ENCODE data around the gene MAPKBP1.

The MAPKBP1 gene

GRCh38 chr15:41842229-41842628 is 67.9 kb downstream of the MAPKBP1 start:
- no peak for TF ChIP-seq CTCF (IDR thresholded peaks at IDR 0.05)
- H3K27ac ChIP-seq = no peak overlapping the region
- peaks cover 82% of the 10 kb centered on the region for H3K36me3 ChIP-seq

GRCh38 chr15:41843571-41843970 is 69.3 kb downstream of the MAPKBP1 start:
- Histone ChIP-seq H3K4me3 (ENCODE audit: low read depth in 1 of 2, low read length in 1 of 2) (no peak overlapping the region), H3K9me3 (no peaks in the 10 kb centered on the region), H3K27ac (no peak overlapping the region), H3K27me3 (no peaks in the 10 kb centered on the region), H3K4me1 (ENCODE audit: control insufficient read depth in 1 of 2, insufficient read depth in 1 of 2, low read depth in 1 of 2, low read length in 1 of 2) (no peaks in the 10 kb centered on the region), H3K36me3 (peaks cover 84% of the 10 kb centered on the region)
- no peak for TF ChIP-seq CTCF (IDR thresholded peaks at IDR 0.05)

More at GRCh38 chr15:41842229-41842628, 67.9 kb downstream of the MAPKBP1 start:
- no peaks in the 10 kb centered on the region for H3K4me1 ChIP-seq (ENCODE audit: control insufficient read depth in 1 of 2, insufficient read depth in 1 of 2, low read depth in 1 of 2, low read length in 1 of 2)
- no peaks in the 10 kb centered on the region for H3K9me3 ChIP-seq
- H3K4me3 ChIP-seq (ENCODE audit: low read depth in 1 of 2, low read length in 1 of 2) = no peak overlapping the region
- no peaks in the 10 kb centered on the region for H3K27me3 ChIP-seq

GRCh38 chr15:41844814-41845213 is 70.5 kb downstream of the MAPKBP1 start:
- H3K4me3 ChIP-seq (ENCODE audit: low read depth in 1 of 2, low read length in 1 of 2) = no peak overlapping the region

GRCh38 chr15:41847206-41847605 is 72.9 kb downstream of the MAPKBP1 start:
- H3K9me3 ChIP-seq = no peaks in the 10 kb centered on the region
- H3K4me3 ChIP-seq (ENCODE audit: low read depth in 1 of 2, low read length in 1 of 2) = no peak overlapping the region
- H3K36me3 ChIP-seq = peaks cover 70% of the 10 kb centered on the region
- no peak for TF ChIP-seq CTCF (IDR thresholded peaks at IDR 0.05)
- no peak overlapping the region for H3K27ac ChIP-seq
- peaks cover 12% of the 10 kb centered on the region for H3K27me3 ChIP-seq
- no peaks in the 10 kb centered on the region for H3K4me1 ChIP-seq (ENCODE audit: control insufficient read depth in 1 of 2, insufficient read depth in 1 of 2, low read depth in 1 of 2, low read length in 1 of 2)

More at GRCh38 chr15:41844814-41845213, 70.5 kb downstream of the MAPKBP1 start:
- Histone ChIP-seq H3K4me1 (ENCODE audit: control insufficient read depth in 1 of 2, insufficient read depth in 1 of 2, low read depth in 1 of 2, low read length in 1 of 2) (no peaks in the 10 kb centered on the region), H3K9me3 (no peaks in the 10 kb centered on the region), H3K36me3 (peaks cover 93% of the 10 kb centered on the region), H3K27me3 (no peaks in the 10 kb centered on the region), H3K27ac (no peak overlapping the region)
- TF ChIP-seq CTCF (IDR thresholded peaks at IDR 0.05) = no peak

GRCh38 chr15:41847981-41848380 is 73.7 kb downstream of the MAPKBP1 start:
- H3K36me3 ChIP-seq = peaks cover 64% of the 10 kb centered on the region
- no peak for TF ChIP-seq CTCF (IDR thresholded peaks at IDR 0.05)

GRCh38 chr15:41848631-41849030 is 74.3 kb downstream of the MAPKBP1 start:
- Histone ChIP-seq H3K4me3 (ENCODE audit: low read depth in 1 of 2, low read length in 1 of 2) (no peak overlapping the region), H3K36me3 (peaks cover 58% of the 10 kb centered on the region), H3K27ac (no peak overlapping the region), H3K9me3 (no peaks in the 10 kb centered on the region), H3K27me3 (peaks cover 12% of the 10 kb centered on the region), H3K4me1 (ENCODE audit: control insufficient read depth in 1 of 2, insufficient read depth in 1 of 2, low read depth in 1 of 2, low read length in 1 of 2) (no peaks in the 10 kb centered on the region)
- no peak for TF ChIP-seq CTCF (IDR thresholded peaks at IDR 0.05)

More at GRCh38 chr15:41847981-41848380, 73.7 kb downstream of the MAPKBP1 start:
- no peak overlapping the region for H3K4me3 ChIP-seq (ENCODE audit: low read depth in 1 of 2, low read length in 1 of 2)
- peaks cover 12% of the 10 kb centered on the region for H3K27me3 ChIP-seq
- no peaks in the 10 kb centered on the region for H3K9me3 ChIP-seq
- H3K4me1 ChIP-seq (ENCODE audit: control insufficient read depth in 1 of 2, insufficient read depth in 1 of 2, low read depth in 1 of 2, low read length in 1 of 2) = no peaks in the 10 kb centered on the region
- no peak overlapping the region for H3K27ac ChIP-seq

All from neutrophil (primary cell).